Heart left ventricle (tissue), 16 donors: ENCODE results near the gene SGTA. TPM values are rescaled to one million over a fixed set of nuclear protein-coding genes. Genes with fewer than 3 reads are reported as not detected.
A peak's percentile ranks its signal among the peaks of the same experiment; 100 is the strongest.

ENCODE experiments used
- ATAC-seq, 4 donors: fragments of 200-7000 bp; cut with Tn5 transposase; one replicate each; pipeline ENCODE4 v1.9.1; 2020 to 2022; ENCODE audit warnings: moderate library complexity in 4 of 4, mild to moderate bottlenecking in 3 of 4, moderate number of reproducible peaks in 1 of 4
- DNase-seq, 5 donors: peaks; one replicate each; pipeline ENCODE4 v3.0.0-alpha.2; 2020
- H3K27ac ChIP-seq, 12 donors: fragments of 200-600 bp; sonication (generic) in 4 of 12; one replicate each; pipeline versions ENCODE4 v1.5.0 to v1.8.0; 2016 to 2022; ENCODE audit warnings: mild to moderate bottlenecking in 2 of 12
- H3K27me3 ChIP-seq, 9 donors: fragments of 200-600 bp; sonication (generic) in 2 of 9; one replicate each; pipeline versions ENCODE4 v1.5.1 to v1.8.0; 2016 to 2022; ENCODE audit warnings: mild to moderate bottlenecking in 3 of 9
- H3K36me3 ChIP-seq, 9 donors: fragments of 200-600 bp; sonication (generic) in 2 of 9; one replicate each; pipeline versions ENCODE4 v1.5.0 to v1.8.0; 2018 to 2022; ENCODE audit warnings: mild to moderate bottlenecking in 2 of 9
- H3K4me1 ChIP-seq, 12 donors: fragments of 200-600 bp; sonication (generic) in 4 of 12; one replicate each; pipeline versions ENCODE4 v1.5.0 to v1.8.0; 2016 to 2022; ENCODE audit warnings: mild to moderate bottlenecking in 3 of 12
- H3K4me3 ChIP-seq, 12 donors: fragments of 200-600 bp; sonication (generic) in 4 of 12; one replicate each; pipeline versions ENCODE4 v1.5.0 to v1.8.0; 2017 to 2022; ENCODE audit warnings: mild to moderate bottlenecking in 9 of 12, moderate library complexity in 4 of 12
- H3K9me3 ChIP-seq, 12 donors: fragments of 200-600 bp; sonication (generic) in 4 of 12; one replicate each; pipeline versions ENCODE4 v1.5.0 to v1.8.0; 2016 to 2022; ENCODE audit warnings: mild to moderate bottlenecking in 1 of 12
- CTCF ChIP-seq, 12 donors: fragments of 200-600 bp; sonication (generic) in 4 of 12; IDR thresholded peaks; one replicate each; pipeline versions ENCODE4 v1.5.0 to v1.8.0; 2018 to 2022; ENCODE audit warnings: antibody characterized with exemption in 12 of 12, mild to moderate bottlenecking in 5 of 12
- POLR2A ChIP-seq, 2 donors: fragments of 450-650 bp; IDR thresholded peaks; one replicate each; pipeline ENCODE4 v1.6.1; 2017; ENCODE audit warnings: antibody characterized with exemption in 2 of 2, mild to moderate bottlenecking in 2 of 2, moderate library complexity in 2 of 2
- WGBS, 4 donors: extraction: QIAGEN DNeasy Blood & Tissue Kit in 2 of 4; methylation state at CpG; one replicate each; pipeline versions ENCODE4 v1.1.5 to v1.1.7; 2013 to 2018; 5-methylcytosine and 5-hydroxymethylcytosine counted together
- intact Hi-C, 10 donors: fragments of 100-400 bp; cut with DNase I; formaldehyde crosslinking; loops; one replicate each; pipeline versions ENCODE4 v1.11.1 to v1.14.2; 2022
- polyA plus RNA-seq, 2 donors: library from polyadenylated mRNA; stranded (reverse); fragments of 200-250 nt; gene quantifications; one replicate each; pipeline ENCODE4 v1.2.3, GENCODE V29; 2013
- total RNA-seq, 9 donors: library from RNA; depleted of rRNA in 2 of 9; stranded (reverse); fragments of >200 nt in 2 of 9; fragmentation: NEBNext Ultra II Directional in 3 of 9; extraction: Animal tissue kit (Norgen Biotek cat#: 25700) in 3 of 9; gene quantifications; one replicate each; pipeline versions ENCODE4 v1.1.0 to v1.2.4, GENCODE V29; 2016 to 2023
- donor health status: ischemic (EF 13 %, LVEDD 7.1; RV severe dilation, severe dysfunction).
- donor health status: healthy with polysubstance abuse.
- donor health status: DM: no; HTN: yes; CAD: no.
- donor health status: DM: no; HTN: no; CAD: no.
- donor health status: ischemic (EF 25% LVEDD 6.9; RV normal size, moderate dysfunction).
- donor health status: ischemic (EF 25% LVEDD 5.7; RV mildly dilated, moderate dysfunction).
- donor health status: healthy.
- donor health status: DM: yes; HTN: yes; CAD: no.
- donor health status: ischemic (EF 35%, LVEDD 5.7; RV mildly dilated, moderate dysfunction).
- donor health status: nonischemic (EF 11% LVEDD 7.7; RV severe dilation, severe dysfunction).
- donor health status: DM: yes; HTN: yes; CAD: no.
- donor health status: PGD.
- donor health status: ischemic (EF 29% LVEDD 5.4; RV normal size, mild dysfunction).
- donor health status: nonischemic (EF 23%, LVEDD 6.1; RV moderate dilation, normal function).

The SGTA gene
- total and polyA plus RNA-seq, 11 donors = 47.4 to 125 (median 65.6) TPM

- no peak for TF ChIP-seq CTCF (IDR thresholded peaks at IDR 0.05)
- TF ChIP-seq POLR2A (IDR thresholded peaks at IDR 0.05) = peak in 1 of 2 donors; percentile 79
- WGBS, 4 donors = 0 to 1% (median 1%) methylated on average over 58 to 78 of the region's 78 CpGs
- intact Hi-C loops = loop anchor here in 4 of 10 donors (1.0 to 2.0 kb wide), 3 partner anchors 34 to 56 kb away; partner anchors contain the start of genes ZNF554 (in 2 of the 4) and ZNF555 (in 2 of the 4)
- DNase-seq = peak; percentile 99 to 100 (median 99)
- Histone ChIP-seq H3K27ac (peak within 1 kb of the TSS in 11 of 12 donors; percentile 17 to 83 (median 69)), H3K27me3 (no peaks in the 10 kb centered on the region), H3K9me3 (no peaks in the 10 kb centered on the region), H3K36me3 (peaks cover 0 to 7% (median under 1%) of the 10 kb centered on the region in 9 donors), H3K4me3 (peak within 1 kb of the TSS; percentile 57 to 99 (median 94)), H3K4me1 (peaks cover 6 to 49% (median 38%) of the 10 kb centered on the region in 12 donors)
- peak; percentile 90 to 95 (median 94) for ATAC-seq
Observed at GRCh38 chr19:2785244-2785997, 2.3 kb upstream of the SGTA start, which contains the start of gene THOP1. Gene THOP1 (plus strand): TSS chr19:2785503. CDS start chr19:2785663, 160 bp downstream.

- Histone ChIP-seq H3K9me3 (no peaks in the 10 kb centered on the region), H3K4me3 (peak overlapping the region in 11 of 12 donors; percentile 58 to 100 (median 98)), H3K27me3 (no peaks in the 10 kb centered on the region), H3K36me3 (peaks cover 0 to 12% (median 0%) of the 10 kb centered on the region in 9 donors), H3K27ac (peak overlapping the region in 11 of 12 donors; percentile 16 to 99 (median 95)), H3K4me1 (peaks cover 6 to 64% (median 53%) of the 10 kb centered on the region in 12 donors)
- ATAC-seq = no peak
- 75 to 88% (median 79%) methylated on average over 7 of the region's 7 CpGs for whole genome bisulfite sequencing, 4 donors
- TF ChIP-seq CTCF (IDR thresholded peaks at IDR 0.05) (no peak), POLR2A (IDR thresholded peaks at IDR 0.05) (no peak)
- intact Hi-C loops = loop anchor here in 1 of 10 donors (2.0 kb wide), 1 partner anchor 57 kb away; the partner anchor contains the start of gene ZNF555
- no peak for DNase-seq
Observed at GRCh38 chr19:2783781-2784145, 690 bp upstream of the SGTA start.

- no peak for ATAC-seq
- TF ChIP-seq CTCF (IDR thresholded peaks at IDR 0.05) = no peak
- no peak for TF ChIP-seq POLR2A (IDR thresholded peaks at IDR 0.05)
- DNase-seq = no peak
- H3K27me3 ChIP-seq = no peaks in the 10 kb centered on the region
- intact Hi-C loops = no loop called here
- 2 to 5% (median 2%) methylated on average over 12 to 24 of the region's 24 CpGs for whole genome bisulfite sequencing, 4 donors
- H3K36me3 ChIP-seq = peaks cover 0 to 14% (median 0%) of the 10 kb centered on the region in 9 donors
- H3K27ac ChIP-seq = peak overlapping the region; percentile 81 to 99 (median 96)
- no peaks in the 10 kb centered on the region for H3K9me3 ChIP-seq
- peaks cover 6 to 75% (median 56%) of the 10 kb centered on the region in 12 donors for H3K4me1 ChIP-seq
- peak overlapping the region; percentile 58 to 100 (median 98) for H3K4me3 ChIP-seq
Observed at GRCh38 chr19:2782329-2782935, 641 bp downstream of the SGTA start.

GRCh38 chr19:2780284-2780683 lies 2.8 kb downstream of the SGTA start:
- Histone ChIP-seq H3K9me3 (no peaks in the 10 kb centered on the region), H3K27ac (peak overlapping the region in 3 of 12 donors; percentile 49 to 58 (median 53)), H3K27me3 (no peaks in the 10 kb centered on the region), H3K36me3 (peaks cover 0 to 18% (median 0%) of the 10 kb centered on the region in 9 donors), H3K4me3 (no peak overlapping the region), H3K4me1 (peaks cover 7 to 83% (median 59%) of the 10 kb centered on the region in 12 donors)
- DNase-seq (no peak), ATAC-seq (no peak)
- intact Hi-C loops = no loop called here
- TF ChIP-seq CTCF (IDR thresholded peaks at IDR 0.05) (no peak), POLR2A (IDR thresholded peaks at IDR 0.05) (no peak)
- WGBS, 4 donors = 85 to 89% (median 88%) methylated on average over 7 of the region's 7 CpGs
